Trophoblast cell (in vitro differentiated cells and primary cell): ENCODE results near the gene SERPINB1.

Experiments used
- DNase-seq, 2 donors: peaks; one replicate each; pipeline ENCODE4 v3.0.0-alpha.2; 2016
- H2AFZ ChIP-seq: 2 replicates; pipeline ENCODE4 v1.6.1; 2013; ENCODE audit warnings: low read length, moderate library complexity, mild to moderate bottlenecking; ENCODE audit not compliant: insufficient read depth, poor library complexity
- H2AK5ac ChIP-seq: 2 replicates; pipeline ENCODE4 v1.6.1; 2013; ENCODE audit warnings: mild to moderate bottlenecking, low read length
- H2BK120ac ChIP-seq: 2 replicates; pipeline ENCODE4 v1.6.1; 2013; ENCODE audit warnings: low read length, mild to moderate bottlenecking, moderate library complexity; ENCODE audit not compliant: insufficient read depth, poor library complexity
- H2BK12ac ChIP-seq: 2 replicates; pipeline ENCODE4 v1.6.1; 2013; ENCODE audit warnings: mild to moderate bottlenecking, low read length, moderate library complexity
- H2BK5ac ChIP-seq: 2 replicates; pipeline ENCODE4 v1.6.1; 2013; ENCODE audit warnings: low read length, low read depth, moderate library complexity, mild to moderate bottlenecking; ENCODE audit not compliant: poor library complexity
- H3K14ac ChIP-seq: 2 replicates; pipeline ENCODE4 v1.6.1; 2013; ENCODE audit warnings: mild to moderate bottlenecking, low read length
- H3K18ac ChIP-seq: 2 replicates; pipeline ENCODE4 v1.6.1; 2013; ENCODE audit warnings: mild to moderate bottlenecking, low read length
- H3K23ac ChIP-seq: 2 replicates; pipeline ENCODE4 v1.6.1; 2013; ENCODE audit warnings: low read length
- H3K27ac ChIP-seq: 2 replicates; pipeline ENCODE4 v1.5.1; 2013; ENCODE audit warnings: low read depth, mild to moderate bottlenecking, inconsistent platforms, low read length, moderate library complexity
- H3K27me3 ChIP-seq: 2 replicates; pipeline ENCODE4 v1.6.1; 2013; ENCODE audit warnings: inconsistent platforms, mild to moderate bottlenecking, low read length, moderate library complexity; ENCODE audit not compliant: insufficient read depth
- H3K36me3 ChIP-seq, 2 experiments: 1 replicate in 1 of 2; 2 replicates in 1 of 2; pipeline ENCODE4 v1.6.1; 2013; ENCODE audit warnings: low read length in 2 of 2, mild to moderate bottlenecking in 2 of 2, moderate library complexity in 1 of 2; ENCODE audit not compliant: insufficient read depth in 2 of 2, control insufficient read depth in 1 of 2
- H3K4ac ChIP-seq: 2 replicates; pipeline ENCODE4 v1.6.1; 2013; ENCODE audit warnings: low read depth, mild to moderate bottlenecking, low read length, moderate library complexity
- H3K4me1 ChIP-seq, 2 experiments: 1 replicate in 1 of 2; 2 replicates in 1 of 2; pipeline ENCODE4 v1.6.1; 2013; ENCODE audit warnings: low read length in 2 of 2, mild to moderate bottlenecking in 2 of 2, moderate library complexity in 1 of 2; ENCODE audit not compliant: insufficient read depth in 2 of 2, control insufficient read depth in 1 of 2
- H3K4me2 ChIP-seq: 2 replicates; pipeline ENCODE4 v1.6.1; 2013; ENCODE audit warnings: inconsistent platforms, mild to moderate bottlenecking, low read length, moderate library complexity
- H3K4me3 ChIP-seq: 2 replicates; pipeline ENCODE4 v1.5.1; 2013; ENCODE audit warnings: mild to moderate bottlenecking, low read depth, low read length, inconsistent platforms
- H3K79me1 ChIP-seq: one replicate; pipeline ENCODE4 v1.6.1; 2013; ENCODE audit warnings: low read length
- H3K79me2 ChIP-seq: 2 replicates; pipeline ENCODE4 v1.6.1; 2013; ENCODE audit warnings: low read length, mild to moderate bottlenecking; ENCODE audit not compliant: control insufficient read depth, insufficient read depth, poor library complexity
- H3K9ac ChIP-seq: 2 replicates; pipeline ENCODE4 v1.6.1; 2013; ENCODE audit warnings: mild to moderate bottlenecking, low read length
- H3K9me3 ChIP-seq: 2 replicates; pipeline ENCODE4 v1.6.1; 2013; ENCODE audit warnings: low read depth, mild to moderate bottlenecking, control low read depth, inconsistent platforms, low read length; ENCODE audit not compliant: insufficient read depth
- H4K12ac ChIP-seq: 2 replicates; pipeline ENCODE4 v1.6.1; 2013; ENCODE audit warnings: low read depth, mild to moderate bottlenecking, low read length, moderate library complexity
- H4K8ac ChIP-seq: 2 replicates; pipeline ENCODE4 v1.6.1; 2013; ENCODE audit warnings: low read depth, mild to moderate bottlenecking, low read length, moderate library complexity
- H4K91ac ChIP-seq: one replicate; pipeline ENCODE4 v1.6.1; 2013; ENCODE audit warnings: low read depth, mild to moderate bottlenecking, low read length, moderate library complexity
- WGBS: extraction: QIAGEN DNeasy Blood & Tissue Kit; methylation state at CpG from one replicate; pipeline ENCODE4 v1.1.7; 2013; ENCODE audit warnings: missing lambda C conversion rate; ENCODE audit not compliant: insufficient read length, insufficient coverage; ENCODE audit errors: extremely low coverage; 5-methylcytosine and 5-hydroxymethylcytosine counted together

SERPINB1 gene

DNA sequence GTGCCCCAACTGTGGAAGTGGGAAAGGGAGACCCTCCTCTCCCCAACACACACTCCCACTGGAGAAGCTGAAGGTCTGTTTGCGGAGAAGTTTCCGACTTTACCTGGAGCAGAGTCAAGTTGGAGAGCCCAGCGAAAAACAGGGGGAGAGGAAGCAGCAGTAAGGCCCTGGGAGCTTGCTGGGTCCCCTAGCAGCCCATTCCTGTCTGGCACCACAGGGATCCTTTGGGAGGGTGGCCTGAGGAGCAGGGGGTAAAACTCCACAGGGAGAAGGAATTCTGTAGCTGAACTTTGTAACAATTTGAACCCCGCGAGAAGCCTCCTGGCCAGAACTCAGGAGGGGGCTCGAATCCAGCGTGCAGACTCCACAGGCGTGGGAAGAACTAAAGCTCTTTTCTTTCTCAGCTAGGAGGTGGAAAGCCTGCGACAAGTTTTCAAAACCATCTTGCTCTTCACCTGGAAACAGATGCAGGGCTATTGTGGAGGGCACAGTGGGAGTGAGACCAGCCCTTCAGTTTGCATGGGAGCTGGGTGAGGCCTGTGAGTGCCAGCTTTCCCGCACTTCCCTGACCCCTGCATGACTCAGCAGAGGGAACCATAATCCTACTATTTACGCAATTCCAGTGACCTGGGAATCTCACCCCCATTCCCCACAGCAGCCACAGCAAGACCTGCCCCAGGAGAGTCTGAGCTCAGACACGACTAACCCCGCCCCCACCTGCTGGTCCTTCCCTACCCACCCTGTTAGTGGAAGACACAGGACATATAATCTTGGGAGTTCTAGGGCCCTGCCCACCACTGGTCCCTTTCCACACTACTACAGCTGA is 35.6 kb upstream of the SERPINB1 start:
- peak overlapping the region; percentile 80 for H3K4me2 ChIP-seq
- peaks cover 4% of the 10 kb centered on the region for H3K79me2 ChIP-seq
- no peaks in the 10 kb centered on the region for H3K9me3 ChIP-seq
- no peak overlapping the region for H3K4ac ChIP-seq
- H3K18ac ChIP-seq, result peak overlapping the region; percentile 55
- H3K27me3 ChIP-seq, result no peaks in the 10 kb centered on the region
- no peak overlapping the region for H3K4me3 ChIP-seq
- peaks cover 22 to 27% of the 10 kb centered on the region in 2 experiments for H3K4me1 ChIP-seq
- peak; percentile 65 to 66 for DNase-seq
- H4K12ac ChIP-seq, result peak overlapping the region; percentile 68
- H2AFZ ChIP-seq, result peak overlapping the region; percentile 23
- H2BK12ac ChIP-seq, result peak overlapping the region; percentile 68
- H3K23ac ChIP-seq, result no peak overlapping the region
- peak overlapping the region; percentile 4 for H3K27ac ChIP-seq
- H3K36me3 ChIP-seq, result no peaks in the 10 kb centered on the region
- peak overlapping the region; percentile 78 for H4K91ac ChIP-seq
- WGBS, result no CpG with 5 or more reads among the region's 13 CpGs
- peak overlapping the region; percentile 57 for H2BK5ac ChIP-seq
- peaks cover 19% of the 10 kb centered on the region for H3K79me1 ChIP-seq
- no peak overlapping the region for H2AK5ac ChIP-seq
- H4K8ac ChIP-seq, result peak overlapping the region; percentile 42
- peak overlapping the region; percentile 79 for H3K14ac ChIP-seq
- H3K9ac ChIP-seq, result no peak overlapping the region
- peak overlapping the region; percentile 74 for H2BK120ac ChIP-seq

- Histone ChIP-seq H3K18ac (peak overlapping the region; percentile 55), H3K27me3 (no peaks in the 10 kb centered on the region), H3K36me3 (no peaks in the 10 kb centered on the region), H3K4me3 (no peak overlapping the region), H2BK5ac (peak overlapping the region; percentile 57), H3K79me1 (peaks cover 19% of the 10 kb centered on the region), H3K14ac (peak overlapping the region; percentile 79), H3K9me3 (no peaks in the 10 kb centered on the region), H3K4ac (no peak overlapping the region), H2AK5ac (peak overlapping the region; percentile 32), H4K8ac (peak overlapping the region; percentile 42), H3K9ac (no peak overlapping the region), H3K23ac (no peak overlapping the region), H4K91ac (peak overlapping the region; percentile 78), H3K4me2 (peak overlapping the region; percentile 80), H3K4me1 (peaks cover 22 to 27% of the 10 kb centered on the region in 2 experiments), H2BK12ac (peak overlapping the region; percentile 68), H3K79me2 (peaks cover 4% of the 10 kb centered on the region), H2AFZ (peak overlapping the region; percentile 23), H4K12ac (peak overlapping the region; percentile 68), H3K27ac (peak overlapping the region; percentile 4), H2BK120ac (peak overlapping the region; percentile 74)
- peak; percentile 80 to 97 for DNase-seq
- no CpG with 5 or more reads among the region's 25 CpGs for WGBS
These were observed 34.8 kb upstream of the SERPINB1 start for GRCh38 chr6:2876210-2877056.

DNA sequence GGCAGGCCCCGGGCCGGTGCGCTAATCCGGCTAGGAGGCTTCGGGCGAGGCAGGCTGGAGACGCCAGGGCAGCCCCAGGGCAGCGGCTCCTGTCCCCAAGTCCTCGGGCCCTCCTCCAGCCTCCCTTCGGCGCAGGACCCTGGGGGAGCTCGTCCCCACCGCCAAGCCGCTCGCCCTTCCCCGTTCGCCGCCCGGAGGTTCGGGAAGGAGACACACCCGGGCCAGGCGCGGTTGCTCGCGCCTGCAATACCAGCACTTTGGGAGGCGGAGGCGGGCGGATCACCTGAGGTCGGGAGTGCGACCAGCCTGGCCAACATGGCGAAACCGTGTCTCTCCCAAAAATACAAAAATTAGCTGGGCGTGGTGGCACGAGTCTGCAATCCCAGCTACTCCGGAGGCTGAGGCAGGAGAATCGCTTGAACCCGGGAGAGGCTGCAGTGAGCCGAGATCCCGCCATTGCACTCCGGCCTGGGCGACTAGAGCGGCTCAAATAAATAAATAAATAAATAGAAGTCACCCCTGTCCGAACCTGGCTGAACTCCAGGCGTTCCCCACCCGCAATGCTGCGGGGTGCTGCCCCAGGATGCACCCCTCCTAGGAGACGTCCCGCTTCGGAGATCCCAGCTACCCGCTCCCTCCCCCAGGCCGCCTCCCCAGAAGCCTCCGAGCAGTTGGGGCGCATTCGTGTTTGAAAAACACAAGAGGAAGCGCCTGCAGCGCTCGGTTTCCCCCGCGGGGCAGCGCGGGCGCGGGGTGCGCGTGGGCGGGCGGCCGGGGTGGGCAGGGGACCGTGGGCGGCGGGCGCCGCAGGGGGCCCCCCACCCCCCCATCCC is 33.9 kb upstream of the SERPINB1 start:
- Histone ChIP-seq H3K79me1 (peaks cover 19% of the 10 kb centered on the region), H3K9me3 (no peaks in the 10 kb centered on the region), H2AK5ac (peak overlapping the region; percentile 29), H4K12ac (peak overlapping the region; percentile 58), H3K4ac (peak overlapping the region; percentile 33), H3K4me3 (peak overlapping the region; percentile 65), H3K36me3 (no peaks in the 10 kb centered on the region), H2BK12ac (peak overlapping the region; percentile 47), H3K79me2 (peaks cover 4% of the 10 kb centered on the region), H3K18ac (peak overlapping the region; percentile 84), H3K27ac (peak overlapping the region; percentile 20), H4K8ac (peak overlapping the region; percentile 78), H3K4me1 (peaks cover 22 to 27% of the 10 kb centered on the region in 2 experiments), H3K23ac (no peak overlapping the region), H2AFZ (peak overlapping the region; percentile 69), H3K4me2 (peak overlapping the region; percentile 80), H3K14ac (peak overlapping the region; percentile 62), H4K91ac (peak overlapping the region; percentile 58), H3K27me3 (no peaks in the 10 kb centered on the region), H2BK5ac (peak overlapping the region; percentile 52), H3K9ac (peak overlapping the region; percentile 8), H2BK120ac (peak overlapping the region; percentile 77)
- no CpG with 5 or more reads among the region's 73 CpGs for WGBS
- DNase-seq, result peak; percentile 63 to 78

GRCh38 chr6:2873643-2874042 is 32.0 kb upstream of the SERPINB1 start:
- Histone ChIP-seq H3K36me3 (no peaks in the 10 kb centered on the region), H2BK120ac (no peak overlapping the region), H3K4me1 (peaks cover 22 to 27% of the 10 kb centered on the region in 2 experiments), H2AK5ac (no peak overlapping the region), H2BK5ac (no peak overlapping the region), H3K79me1 (peaks cover 19% of the 10 kb centered on the region), H3K27me3 (no peaks in the 10 kb centered on the region), H3K4me2 (no peak overlapping the region), H3K79me2 (peaks cover 4% of the 10 kb centered on the region), H4K12ac (no peak overlapping the region), H3K14ac (no peak overlapping the region), H2AFZ (no peak overlapping the region), H4K8ac (no peak overlapping the region), H3K18ac (no peak overlapping the region), H3K9ac (no peak overlapping the region), H3K4me3 (no peak overlapping the region), H3K9me3 (no peaks in the 10 kb centered on the region), H3K4ac (no peak overlapping the region), H4K91ac (no peak overlapping the region), H2BK12ac (no peak overlapping the region), H3K23ac (no peak overlapping the region), H3K27ac (no peak overlapping the region)
- WGBS, result no CpG with 5 or more reads among the region's 8 CpGs
- DNase-seq, result no peak
